HCT116 (cell line): ENCODE data around the gene C1orf56.

Experiments
- CTCF ChIP-seq, 3 experiments: fragments of 200-600 bp in 1 of 3; sonication (generic) in 1 of 3; IDR thresholded peaks in 2 of 3; conservative IDR thresholded peaks in 1 of 3; 2 replicates each; pipeline ENCODE4 v1.5.1; 2012 to 2017; ENCODE audit warnings: low read depth in 2 of 3, low read length in 2 of 3, antibody characterized with exemption in 1 of 3, borderline replicate concordance in 1 of 3, control low read depth in 1 of 3, mild to moderate bottlenecking in 1 of 3, mixed read lengths in 1 of 3, mixed run types in 1 of 3, moderate library complexity in 1 of 3; ENCODE audit not compliant: insufficient read depth in 1 of 3
- EZH2 ChIP-seq: fragments of 200-600 bp; sonication (generic); IDR thresholded peaks from 2 replicates; pipeline ENCODE4 v1.6.1; 2017; ENCODE audit warnings: antibody characterized with exemption, mixed run types
- EZH2phosphoT487 ChIP-seq: fragments of 200-600 bp; IDR thresholded peaks from 2 replicates; pipeline ENCODE4 v1.6.1; 2018; ENCODE audit warnings: antibody characterized with exemption, borderline replicate concordance
- FOSL1 ChIP-seq: IDR thresholded peaks from 2 replicates; pipeline ENCODE4 v1.6.1; 2012; ENCODE audit warnings: low read depth
- MAX ChIP-seq: IDR thresholded peaks from 2 replicates; pipeline ENCODE4 v1.6.1; 2012
- POLR2A ChIP-seq: IDR thresholded peaks from 2 replicates; pipeline ENCODE4 v1.7.0; 2011; ENCODE audit warnings: borderline replicate concordance; ENCODE audit not compliant: insufficient read depth, insufficient read length; ENCODE audit errors: extremely low read depth
- POLR2AphosphoS5 ChIP-seq: IDR thresholded peaks from 2 replicates; pipeline ENCODE4 v1.6.1; 2011; ENCODE audit warnings: mild to moderate bottlenecking, low read depth, low read length, moderate library complexity
- REST ChIP-seq: IDR thresholded peaks from 2 replicates; pipeline ENCODE4 v1.6.1; 2012; ENCODE audit warnings: low read depth
- SP1 ChIP-seq: IDR thresholded peaks from 2 replicates; pipeline ENCODE4 v1.6.1; 2012; ENCODE audit warnings: low read depth
- YY1 ChIP-seq: IDR thresholded peaks from 2 replicates; pipeline ENCODE4 v1.6.1; 2011; ENCODE audit warnings: low read length, low read depth, moderate library complexity, mild to moderate bottlenecking; ENCODE audit not compliant: insufficient replicate concordance; ENCODE audit errors: extremely low read depth
- ZNF274 ChIP-seq: fragments of 200-500 bp; sonication (Bioruptor generic); IDR thresholded peaks from 2 replicates; pipeline ENCODE4 v1.6.1; 2014; ENCODE audit warnings: mild to moderate bottlenecking, low read depth, low read length, inconsistent platforms

GRCh38 chr1:151026460-151026859 is 21.1 kb upstream of the C1orf56 start:
- TF ChIP-seq CTCF (IDR thresholded peaks at IDR 0.05 in 2 of 3, conservative IDR thresholded peaks at IDR 0.05 in 1 of 3; ENCODE audit: borderline replicate concordance in 1 of 3, insufficient read depth in 1 of 3, low read depth in 2 of 3, low read length in 2 of 3) (no peak), REST (no peak), SP1 (no peak), POLR2AphosphoS5 (no peak), ZNF274 (no peak), POLR2A (no peak), EZH2 (no peak), FOSL1 (no peak), MAX (no peak), EZH2phosphoT487 (no peak), YY1 (no peak)
